Kidney (tissue), 14 donors: Measurements from ENCODE around the gene TMEM147. TPM values are rescaled to one million over a fixed set of nuclear protein-coding genes. Genes with fewer than 3 reads are reported as not detected.

ENCODE experiments used
- DNase-seq, 5 donors: peaks; one replicate each; pipeline ENCODE4 v3.0.0-alpha.2; 2013 to 2020
- FAIRE-seq: peaks from 2 replicates; lab custom pipeline; 2012; peaks lifted over from hg19 to GRCh38; lab: Jason Lieb, UNC
- H3K27ac ChIP-seq, 2 donors: one replicate each; pipeline ENCODE4 v1.7.0; 2013; ENCODE audit warnings: low read depth in 2 of 2, low read length in 2 of 2, inconsistent platforms in 1 of 2
- H3K27me3 ChIP-seq: one replicate; pipeline ENCODE4 v1.7.1; 2013; ENCODE audit warnings: low read length, inconsistent platforms; ENCODE audit not compliant: control insufficient read depth, insufficient read depth
- H3K36me3 ChIP-seq, 3 donors: one replicate each; pipeline versions ENCODE4 v1.7.0 to v1.7.1; 2013; ENCODE audit warnings: low read length in 3 of 3, control low read depth in 1 of 3, inconsistent platforms in 1 of 3; ENCODE audit not compliant: insufficient read depth in 3 of 3, control insufficient read depth in 2 of 3
- H3K4me1 ChIP-seq, 3 donors: one replicate each; pipeline versions ENCODE4 v1.7.0 to v1.7.1; 2013; ENCODE audit warnings: low read length in 3 of 3, inconsistent platforms in 1 of 3, low read depth in 1 of 3; ENCODE audit not compliant: control insufficient read depth in 2 of 3, insufficient read depth in 2 of 3
- H3K4me3 ChIP-seq, 3 donors: one replicate each; pipeline versions ENCODE4 v1.7.0 to v1.8.1; 2013; ENCODE audit warnings: low read length in 3 of 3, control low read depth in 1 of 3, inconsistent platforms in 1 of 3
- H3K9ac ChIP-seq, 3 donors: one replicate each; pipeline versions ENCODE4 v1.7.0 to v1.7.1; 2013; ENCODE audit warnings: low read length in 3 of 3, control low read depth in 1 of 3, inconsistent platforms in 1 of 3
- H3K9me3 ChIP-seq, 3 donors: one replicate each; pipeline versions ENCODE4 v1.7.0 to v1.7.1; 2013; ENCODE audit warnings: low read length in 3 of 3, control low read depth in 1 of 3, inconsistent platforms in 1 of 3; ENCODE audit not compliant: control insufficient read depth in 2 of 3, insufficient read depth in 1 of 3
- CTCF ChIP-seq: IDR thresholded peaks from 3 replicates; pipeline ENCODE4 v1.5.1; 2012; ENCODE audit warnings: mild to moderate bottlenecking, moderate library complexity, borderline replicate concordance; ENCODE audit not compliant: insufficient read depth; ENCODE audit errors: extremely low read depth
- intact Hi-C: fragments of 100-400 bp; cut with DNase I; formaldehyde crosslinking; loops from one replicate; pipeline ENCODE4 v1.11.1; 2022
- polyA plus RNA-seq: library from polyadenylated mRNA; stranded (reverse); fragments of 350-450 nt; fragmentation: Illumina TruSeq; extraction: RNeasy Lipid Tissue Mini Kit (QIAGEN cat#74804); gene quantifications from one replicate; pipeline ENCODE4 v1.2.3, GENCODE V29; 2014; ENCODE audit warnings: low read depth, low replicate concordance; ENCODE audit not compliant: insufficient read depth
- total RNA-seq: library from RNA; stranded (reverse); fragmentation: NEBNext Ultra II Directional; extraction: Animal tissue kit (Norgen Biotek cat#: 25700); gene quantifications from one replicate; pipeline ENCODE4 v1.2.1, GENCODE V29; 2021
- donor health status: control.
- donor health status: control.
- donor health status: control.
- donor health status: control.
- donor health status: control.
- donor health status: DM: yes; HTN: yes; CAD: no.
- donor health status: Normal renal cell carcinoma (clear cell type).

The TMEM147 gene
- total and polyA plus RNA-seq, 2 donors from 2014 or later: 76.9 to 233 TPM

- intact Hi-C loops: no loop called here
- no peak for FAIRE-seq
These were observed 36.3 kb upstream of the TMEM147 start for GRCh38 chr19:35509018-35509652.

GRCh38 chr19:35509861-35510625 lies 35.4 kb upstream of the TMEM147 start:
- DNase-seq (peak; percentile 93 to 96 (median 93)), FAIRE-seq (no peak)
- intact Hi-C loops: no loop called here
- Histone ChIP-seq H3K4me1 (peaks cover 0 to 7% (median 0%) of the 10 kb centered on the region in 3 donors), H3K9me3 (no peaks in the 10 kb centered on the region), H3K36me3 (no peaks in the 10 kb centered on the region), H3K9ac (peak overlapping the region; percentile 55 to 83 (median 83)), H3K4me3 (peak overlapping the region; percentile 69 to 78 (median 69)), H3K27ac (peak overlapping the region; percentile 56 to 86), H3K27me3 (no peaks in the 10 kb centered on the region)
- peak; percentile 81 for TF ChIP-seq CTCF

More at GRCh38 chr19:35509018-35509652, 36.3 kb upstream of the TMEM147 start:
- Histone ChIP-seq H3K27ac (no peak overlapping the region), H3K9ac (peak overlapping the region; percentile 37 to 83 (median 68)), H3K36me3 (no peaks in the 10 kb centered on the region), H3K27me3 (no peaks in the 10 kb centered on the region), H3K4me3 (peak overlapping the region; percentile 69 to 78 (median 69)), H3K4me1 (peaks cover 0 to 7% (median 0%) of the 10 kb centered on the region in 3 donors), H3K9me3 (no peaks in the 10 kb centered on the region)
- DNase-seq: peak; percentile 64 to 86 (median 70)
- no peak for TF ChIP-seq CTCF

GRCh38 chr19:35510626-35510964 lies 34.8 kb upstream of the TMEM147 start:
- Histone ChIP-seq H3K9ac (no peak overlapping the region), H3K9me3 (no peaks in the 10 kb centered on the region), H3K27me3 (no peaks in the 10 kb centered on the region), H3K36me3 (no peaks in the 10 kb centered on the region), H3K4me1 (peaks cover 0 to 7% (median 0%) of the 10 kb centered on the region in 3 donors), H3K4me3 (peak overlapping the region in 1 of 3 donors; percentile 69), H3K27ac (peak overlapping the region in 1 of 2 donors; percentile 22)
- intact Hi-C loops: no loop called here
- no peak for TF ChIP-seq CTCF
- DNase-seq (no peak), FAIRE-seq (no peak)
